Lower lobe of right lung (tissue), 2 donors: ENCODE measurements around the gene ARRDC5. TPM values are rescaled to one million over a fixed set of nuclear protein-coding genes. Genes with fewer than 3 reads are reported as not detected.
"Not testable (repeated sequence)": the region's sequence is repeated elsewhere in the genome, so short reads cannot be mapped to it uniquely, and the experiment has no call there.

ENCODE experiments used
- ATAC-seq, 2 donors: fragments of 200-7000 bp; cut with Tn5 transposase; one replicate each; pipeline ENCODE4 v1.9.1; 2020 to 2022; ENCODE audit warnings: mild to moderate bottlenecking in 2 of 2, moderate library complexity in 2 of 2
- DNase-seq: peaks from one replicate; pipeline ENCODE4 v3.0.0-alpha.2; 2020
- H3K27ac ChIP-seq: fragments of 200-600 bp; one replicate; pipeline ENCODE4 v1.8.0; 2022
- H3K27me3 ChIP-seq: fragments of 200-600 bp; one replicate; pipeline ENCODE4 v1.8.0; 2022; ENCODE audit warnings: low read depth
- H3K36me3 ChIP-seq: fragments of 200-600 bp; one replicate; pipeline ENCODE4 v1.8.0; 2022; ENCODE audit warnings: mild to moderate bottlenecking
- H3K4me1 ChIP-seq: fragments of 200-600 bp; one replicate; pipeline ENCODE4 v1.8.0; 2022
- H3K4me3 ChIP-seq: fragments of 200-600 bp; one replicate; pipeline ENCODE4 v1.8.0; 2022; ENCODE audit warnings: mild to moderate bottlenecking
- H3K9me3 ChIP-seq: fragments of 200-600 bp; one replicate; pipeline ENCODE4 v1.8.0; 2022
- CTCF ChIP-seq: fragments of 200-600 bp; IDR thresholded peaks from one replicate; pipeline ENCODE4 v1.8.0; 2022; ENCODE audit warnings: antibody characterized with exemption, mild to moderate bottlenecking
- intact Hi-C: fragments of 100-400 bp; cut with DNase I; formaldehyde crosslinking; loops from one replicate; pipeline ENCODE4 v1.11.0; 2022
- total RNA-seq: library from RNA; stranded (reverse); fragmentation: NEBNext Ultra II Directional; extraction: Animal tissue kit (Norgen Biotek cat#: 25700); gene quantifications from one replicate; pipeline ENCODE4 v1.2.1, GENCODE V29; 2021
- donor health status: DM: no; HTN: yes; CAD: no; lungs with severe emphysema.

ARRDC5 gene
- total RNA-seq, 1 donor from 2014 or later: 0.83 TPM

GRCh38 chr19:4896372-4896771, 6.3 kb downstream of the ARRDC5 start:
- H3K9me3 ChIP-seq: no peaks in the 10 kb centered on the region
- H3K36me3 ChIP-seq: no peaks in the 10 kb centered on the region
- intact Hi-C loops: no loop called here
- no peak for DNase-seq
- no peak overlapping the region for H3K4me3 ChIP-seq
- no peaks in the 10 kb centered on the region for H3K4me1 ChIP-seq
- no peak for ATAC-seq
- no peak for TF ChIP-seq CTCF
- H3K27ac ChIP-seq: no peak overlapping the region
- H3K27me3 ChIP-seq: no peaks in the 10 kb centered on the region

- H3K36me3 ChIP-seq, H3K27ac ChIP-seq, DNase-seq, H3K4me3 ChIP-seq, intact Hi-C loops, ATAC-seq, H3K4me1 ChIP-seq, H3K27me3 ChIP-seq, H3K9me3 ChIP-seq: not testable (repeated sequence)
These were observed 9.7 kb downstream of the ARRDC5 start for GRCh38 chr19:4892962-4893361.

GRCh38 chr19:4891066-4891465, 11.6 kb downstream of the ARRDC5 start:
- no peaks in the 10 kb centered on the region for H3K9me3 ChIP-seq
- ATAC-seq (no peak), DNase-seq (no peak)
- H3K4me1 ChIP-seq: no peaks in the 10 kb centered on the region
- no peaks in the 10 kb centered on the region for H3K36me3 ChIP-seq
- no peak for TF ChIP-seq CTCF
- H3K27me3 ChIP-seq: no peaks in the 10 kb centered on the region
- no peak overlapping the region for H3K4me3 ChIP-seq
- intact Hi-C loops: no loop called here
- H3K27ac ChIP-seq: no peak overlapping the region

- no peak for DNase-seq
- Histone ChIP-seq H3K36me3 (no peaks in the 10 kb centered on the region), H3K27ac (no peak overlapping the region), H3K9me3 (no peaks in the 10 kb centered on the region), H3K27me3 (no peaks in the 10 kb centered on the region), H3K4me1 (no peaks in the 10 kb centered on the region), H3K4me3 (no peak overlapping the region)
- intact Hi-C loops: no loop called here
- TF ChIP-seq CTCF: no peak
- no peak for ATAC-seq
These were observed 13.5 kb downstream of the ARRDC5 start for GRCh38 chr19:4889034-4889815.

GRCh38 chr19:4887803-4888202, 14.9 kb downstream of the ARRDC5 start:
- DNase-seq, H3K4me1 ChIP-seq, intact Hi-C loops, H3K36me3 ChIP-seq, H3K9me3 ChIP-seq, H3K27ac ChIP-seq, H3K27me3 ChIP-seq, H3K4me3 ChIP-seq, ATAC-seq: not testable (repeated sequence)

GRCh38 chr19:4884993-4885392, 17.7 kb downstream of the ARRDC5 start:
- H3K27ac ChIP-seq, DNase-seq, H3K9me3 ChIP-seq, H3K27me3 ChIP-seq, H3K36me3 ChIP-seq, ATAC-seq, H3K4me3 ChIP-seq, H3K4me1 ChIP-seq, intact Hi-C loops: not testable (repeated sequence)

- not testable (repeated sequence) for H3K27me3 ChIP-seq, ATAC-seq
These were observed 19.8 kb downstream of the ARRDC5 start for GRCh38 chr19:4882874-4883273.

More at GRCh38 chr19:4882874-4883273, 19.8 kb downstream of the ARRDC5 start:
- H3K4me3 ChIP-seq, H3K27ac ChIP-seq, H3K36me3 ChIP-seq, intact Hi-C loops, H3K9me3 ChIP-seq, DNase-seq, H3K4me1 ChIP-seq: not testable (repeated sequence)
